Neural cell (in vitro differentiated cells): ENCODE measurements around the gene PCCA. TPM values are rescaled to one million over a fixed set of nuclear protein-coding genes. Genes with fewer than 3 reads are reported as not detected.

Source experiments
- H2AFZ ChIP-seq: fragments of 200-600, 300-800 bp; sonication (generic), shearing (Covaris generic); 2 replicates; pipeline ENCODE4 v1.6.0; 2014; ENCODE audit warnings: low read depth, mild to moderate bottlenecking, antibody characterized with exemption, low read length, moderate library complexity
- H3F3A ChIP-seq: fragments of 200-600 bp; shearing (Covaris generic); 2 replicates; pipeline ENCODE4 v1.6.1; 2016; ENCODE audit warnings: mild to moderate bottlenecking, moderate library complexity, mixed read lengths, antibody characterized with exemption, low read length; ENCODE audit not compliant: insufficient read depth, poor library complexity, severe bottlenecking
- H3K27ac ChIP-seq: fragments of 200-600, 300-800 bp; sonication (generic), shearing (Covaris generic); 2 replicates; pipeline ENCODE4 v1.5.1; 2014; ENCODE audit warnings: mild to moderate bottlenecking, low read length, moderate library complexity
- H3K27me3 ChIP-seq: fragments of 300-800, 200-600 bp; sonication (generic), shearing (Covaris generic); 2 replicates; pipeline ENCODE4 v1.6.0; 2014; ENCODE audit warnings: mild to moderate bottlenecking, low read depth, low read length, moderate library complexity; ENCODE audit not compliant: insufficient read depth
- H3K36me3 ChIP-seq: fragments of 300-800, 200-600 bp; sonication (generic), shearing (Covaris generic); 2 replicates; pipeline ENCODE4 v1.5.1; 2014; ENCODE audit warnings: mild to moderate bottlenecking, antibody characterized with exemption, low read length, moderate library complexity; ENCODE audit not compliant: insufficient read depth
- H3K4me2 ChIP-seq: fragments of 300-800, 200-600 bp; sonication (generic), shearing (Covaris generic); 2 replicates; pipeline ENCODE4 v1.6.0; 2014; ENCODE audit warnings: mild to moderate bottlenecking, low read length
- H3K4me3 ChIP-seq: fragments of 300-800, 200-600 bp; sonication (generic), shearing (Covaris generic); 2 replicates; pipeline ENCODE4 v1.5.1; 2014; ENCODE audit warnings: mild to moderate bottlenecking, low read length, moderate library complexity
- H3K79me2 ChIP-seq: fragments of 200-600 bp; shearing (Covaris generic); replicated peaks from 2 replicates; pipeline ENCODE4 v1.6.0; 2014; ENCODE audit warnings: mild to moderate bottlenecking, low read length, moderate library complexity; ENCODE audit not compliant: insufficient read depth
- H3K9ac ChIP-seq: fragments of 300-800, 200-600 bp; sonication (generic), shearing (Covaris generic); 2 replicates; pipeline ENCODE4 v1.6.1; 2016; ENCODE audit warnings: mild to moderate bottlenecking, low read length, mixed read lengths
- H3K9me2 ChIP-seq: fragments of 200-600 bp; shearing (Covaris generic); 2 replicates; pipeline ENCODE4 v1.6.1; 2016; ENCODE audit warnings: mild to moderate bottlenecking, low read length, mixed read lengths; ENCODE audit not compliant: insufficient read depth
- H3K9me3 ChIP-seq: fragments of 200-600, 300-800 bp; sonication (generic), shearing (Covaris generic); 2 replicates; pipeline ENCODE4 v1.6.1; 2016; ENCODE audit warnings: mild to moderate bottlenecking, mixed run types, low read length, moderate library complexity, mixed read lengths
- H4K20me1 ChIP-seq: fragments of 200-600 bp; shearing (Covaris generic); 2 replicates; pipeline ENCODE4 v1.6.1; 2016; ENCODE audit warnings: mild to moderate bottlenecking, mixed run types; ENCODE audit not compliant: insufficient read depth
- EP300 ChIP-seq: fragments of 450-650 bp; conservative IDR thresholded peaks from 2 replicates; pipeline ENCODE4 v1.6.1; 2014; ENCODE audit warnings: antibody characterized with exemption, mild to moderate bottlenecking, moderate library complexity; ENCODE audit not compliant: poor library complexity, severe bottlenecking
- EZH2 ChIP-seq: fragments of 200-600, 300-800 bp; shearing (Covaris generic), sonication (generic); IDR thresholded peaks from 2 replicates; pipeline ENCODE4 v1.6.1; 2014; ENCODE audit warnings: antibody characterized with exemption, low read length, borderline replicate concordance, mild to moderate bottlenecking; ENCODE audit not compliant: insufficient read depth, poor library complexity, severe bottlenecking
- MXI1 ChIP-seq: fragments of 450-650 bp; conservative IDR thresholded peaks from 2 replicates; pipeline ENCODE4 v1.6.1; 2014; ENCODE audit warnings: antibody characterized with exemption, mild to moderate bottlenecking; ENCODE audit not compliant: poor library complexity, severe bottlenecking
- POLR2AphosphoS5 ChIP-seq: IDR thresholded peaks from 2 replicates; pipeline ENCODE4 v1.6.1; 2012
- RAD21 ChIP-seq: fragments of 450-650 bp; conservative IDR thresholded peaks from 2 replicates; pipeline ENCODE4 v1.6.1; 2014; ENCODE audit warnings: antibody characterized with exemption, mild to moderate bottlenecking, moderate library complexity
- SMC3 ChIP-seq: fragments of 450-650 bp; conservative IDR thresholded peaks from 2 replicates; pipeline ENCODE4 v1.6.1; 2014; ENCODE audit warnings: antibody characterized with exemption, mild to moderate bottlenecking, moderate library complexity; ENCODE audit not compliant: poor library complexity
- TAF1 ChIP-seq: IDR thresholded peaks from 2 replicates; pipeline ENCODE4 v1.6.1; 2012; ENCODE audit warnings: low read depth
- polyA plus RNA-seq: library from polyadenylated mRNA; depleted of rRNA; stranded (reverse); fragments of >200 nt; gene quantifications from 2 replicates; pipeline ENCODE4 v1.2.3, GENCODE V29; 2014
- TF ChIP-seq, protein P1 (sequence below): fragments of 450-650 bp; IDR thresholded peaks from 2 replicates; pipeline ENCODE4 v1.5.1; 2014; ENCODE audit warnings: antibody characterized with exemption, mild to moderate bottlenecking, moderate library complexity; ENCODE audit not compliant: poor library complexity, severe bottlenecking
- TF ChIP-seq, protein P2 (sequence below): IDR thresholded peaks from 2 replicates; pipeline ENCODE4 v1.6.1; 2012; ENCODE audit warnings: borderline replicate concordance

The PCCA gene
- polyA plus RNA-seq, 1 donor from 2014 or later, result 17.0 TPM

DNA sequence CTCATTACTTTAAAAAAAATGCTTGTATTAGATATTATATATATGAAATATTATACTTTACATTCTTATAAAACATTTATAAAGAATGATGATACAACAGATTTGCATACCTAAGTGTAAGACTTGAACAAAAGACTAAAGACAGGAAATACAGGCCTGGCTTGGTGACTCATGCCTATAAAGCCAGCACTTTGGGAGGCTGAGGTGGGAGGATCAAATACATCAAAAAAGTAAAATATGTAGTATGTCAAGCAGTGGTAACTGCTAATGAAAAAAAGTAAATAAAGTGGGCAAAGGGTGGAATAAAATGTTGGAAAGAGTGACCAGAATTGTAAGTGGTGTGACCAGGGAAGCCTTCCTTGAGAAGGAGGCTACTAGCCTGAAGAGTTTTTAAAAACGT is 366.0 kb downstream of the PCCA start:
- H3K27ac ChIP-seq, result no peak overlapping the region
- H3K27me3 ChIP-seq, result no peaks in the 10 kb centered on the region
- H3F3A ChIP-seq, result no peaks in the 10 kb centered on the region
- H3K79me2 ChIP-seq, result no peaks in the 10 kb centered on the region
- no peaks in the 10 kb centered on the region for H4K20me1 ChIP-seq
- no peak overlapping the region for H2AFZ ChIP-seq
- H3K4me3 ChIP-seq, result no peak overlapping the region
- no peak overlapping the region for H3K9ac ChIP-seq
- no peaks in the 10 kb centered on the region for H3K36me3 ChIP-seq
- no peaks in the 10 kb centered on the region for H3K9me2 ChIP-seq
- TF ChIP-seq EZH2 (no peak), TAF1 (no peak), RAD21 (no peak), POLR2AphosphoS5 (no peak), EP300 (no peak), SMC3 (no peak), MXI1 (no peak)
- TF ChIP-seq, protein P1, sequence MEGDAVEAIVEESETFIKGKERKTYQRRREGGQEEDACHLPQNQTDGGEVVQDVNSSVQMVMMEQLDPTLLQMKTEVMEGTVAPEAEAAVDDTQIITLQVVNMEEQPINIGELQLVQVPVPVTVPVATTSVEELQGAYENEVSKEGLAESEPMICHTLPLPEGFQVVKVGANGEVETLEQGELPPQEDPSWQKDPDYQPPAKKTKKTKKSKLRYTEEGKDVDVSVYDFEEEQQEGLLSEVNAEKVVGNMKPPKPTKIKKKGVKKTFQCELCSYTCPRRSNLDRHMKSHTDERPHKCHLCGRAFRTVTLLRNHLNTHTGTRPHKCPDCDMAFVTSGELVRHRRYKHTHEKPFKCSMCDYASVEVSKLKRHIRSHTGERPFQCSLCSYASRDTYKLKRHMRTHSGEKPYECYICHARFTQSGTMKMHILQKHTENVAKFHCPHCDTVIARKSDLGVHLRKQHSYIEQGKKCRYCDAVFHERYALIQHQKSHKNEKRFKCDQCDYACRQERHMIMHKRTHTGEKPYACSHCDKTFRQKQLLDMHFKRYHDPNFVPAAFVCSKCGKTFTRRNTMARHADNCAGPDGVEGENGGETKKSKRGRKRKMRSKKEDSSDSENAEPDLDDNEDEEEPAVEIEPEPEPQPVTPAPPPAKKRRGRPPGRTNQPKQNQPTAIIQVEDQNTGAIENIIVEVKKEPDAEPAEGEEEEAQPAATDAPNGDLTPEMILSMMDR, result no peak
- TF ChIP-seq, protein P2, sequence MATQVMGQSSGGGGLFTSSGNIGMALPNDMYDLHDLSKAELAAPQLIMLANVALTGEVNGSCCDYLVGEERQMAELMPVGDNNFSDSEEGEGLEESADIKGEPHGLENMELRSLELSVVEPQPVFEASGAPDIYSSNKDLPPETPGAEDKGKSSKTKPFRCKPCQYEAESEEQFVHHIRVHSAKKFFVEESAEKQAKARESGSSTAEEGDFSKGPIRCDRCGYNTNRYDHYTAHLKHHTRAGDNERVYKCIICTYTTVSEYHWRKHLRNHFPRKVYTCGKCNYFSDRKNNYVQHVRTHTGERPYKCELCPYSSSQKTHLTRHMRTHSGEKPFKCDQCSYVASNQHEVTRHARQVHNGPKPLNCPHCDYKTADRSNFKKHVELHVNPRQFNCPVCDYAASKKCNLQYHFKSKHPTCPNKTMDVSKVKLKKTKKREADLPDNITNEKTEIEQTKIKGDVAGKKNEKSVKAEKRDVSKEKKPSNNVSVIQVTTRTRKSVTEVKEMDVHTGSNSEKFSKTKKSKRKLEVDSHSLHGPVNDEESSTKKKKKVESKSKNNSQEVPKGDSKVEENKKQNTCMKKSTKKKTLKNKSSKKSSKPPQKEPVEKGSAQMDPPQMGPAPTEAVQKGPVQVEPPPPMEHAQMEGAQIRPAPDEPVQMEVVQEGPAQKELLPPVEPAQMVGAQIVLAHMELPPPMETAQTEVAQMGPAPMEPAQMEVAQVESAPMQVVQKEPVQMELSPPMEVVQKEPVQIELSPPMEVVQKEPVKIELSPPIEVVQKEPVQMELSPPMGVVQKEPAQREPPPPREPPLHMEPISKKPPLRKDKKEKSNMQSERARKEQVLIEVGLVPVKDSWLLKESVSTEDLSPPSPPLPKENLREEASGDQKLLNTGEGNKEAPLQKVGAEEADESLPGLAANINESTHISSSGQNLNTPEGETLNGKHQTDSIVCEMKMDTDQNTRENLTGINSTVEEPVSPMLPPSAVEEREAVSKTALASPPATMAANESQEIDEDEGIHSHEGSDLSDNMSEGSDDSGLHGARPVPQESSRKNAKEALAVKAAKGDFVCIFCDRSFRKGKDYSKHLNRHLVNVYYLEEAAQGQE, result no peak
- H3K4me2 ChIP-seq, result no peak overlapping the region
- no peaks in the 10 kb centered on the region for H3K9me3 ChIP-seq

DNA sequence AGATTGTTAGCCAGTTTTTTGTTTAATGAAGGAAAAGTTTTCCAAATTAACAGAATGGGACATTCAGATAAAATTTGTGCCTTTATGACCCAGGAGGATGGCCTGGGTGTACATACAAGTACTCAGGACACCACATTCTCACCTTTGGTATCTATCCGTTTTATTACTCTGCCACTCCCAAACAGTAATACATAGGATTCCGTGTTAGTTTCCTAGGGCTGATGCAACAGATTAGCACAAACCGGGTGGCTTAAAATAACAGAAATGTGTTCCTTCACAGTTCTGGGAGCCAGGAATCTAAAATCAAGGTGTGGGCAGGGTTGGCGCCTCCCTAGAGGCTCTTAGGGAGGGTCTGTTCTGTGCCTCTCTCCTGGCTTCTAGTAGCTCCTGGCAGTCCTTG is 369.8 kb downstream of the PCCA start:
- no peaks in the 10 kb centered on the region for H3K27me3 ChIP-seq
- H3K9ac ChIP-seq, result no peak overlapping the region
- no peak overlapping the region for H3K4me3 ChIP-seq
- H3K36me3 ChIP-seq, result no peaks in the 10 kb centered on the region
- TF ChIP-seq SMC3 (no peak), MXI1 (no peak), POLR2AphosphoS5 (no peak), EZH2 (no peak), EP300 (no peak), TAF1 (no peak), RAD21 (no peak)
- no peak overlapping the region for H3K4me2 ChIP-seq
- no peaks in the 10 kb centered on the region for H4K20me1 ChIP-seq
- H3K9me2 ChIP-seq, result no peaks in the 10 kb centered on the region
- H3K9me3 ChIP-seq, result no peaks in the 10 kb centered on the region
- no peak overlapping the region for H3K27ac ChIP-seq
- H3K79me2 ChIP-seq, result no peaks in the 10 kb centered on the region
- H3F3A ChIP-seq, result no peaks in the 10 kb centered on the region
- H2AFZ ChIP-seq, result no peak overlapping the region
